ENCODE measurements around the gene TMEM9. TPM values are rescaled to one million over a fixed set of nuclear protein-coding genes. Genes with fewer than 3 reads are reported as not detected.

The TMEM9 gene
- total RNA-seq, 2 donors from 2014 or later: 145 to 156 TPM

DNA sequence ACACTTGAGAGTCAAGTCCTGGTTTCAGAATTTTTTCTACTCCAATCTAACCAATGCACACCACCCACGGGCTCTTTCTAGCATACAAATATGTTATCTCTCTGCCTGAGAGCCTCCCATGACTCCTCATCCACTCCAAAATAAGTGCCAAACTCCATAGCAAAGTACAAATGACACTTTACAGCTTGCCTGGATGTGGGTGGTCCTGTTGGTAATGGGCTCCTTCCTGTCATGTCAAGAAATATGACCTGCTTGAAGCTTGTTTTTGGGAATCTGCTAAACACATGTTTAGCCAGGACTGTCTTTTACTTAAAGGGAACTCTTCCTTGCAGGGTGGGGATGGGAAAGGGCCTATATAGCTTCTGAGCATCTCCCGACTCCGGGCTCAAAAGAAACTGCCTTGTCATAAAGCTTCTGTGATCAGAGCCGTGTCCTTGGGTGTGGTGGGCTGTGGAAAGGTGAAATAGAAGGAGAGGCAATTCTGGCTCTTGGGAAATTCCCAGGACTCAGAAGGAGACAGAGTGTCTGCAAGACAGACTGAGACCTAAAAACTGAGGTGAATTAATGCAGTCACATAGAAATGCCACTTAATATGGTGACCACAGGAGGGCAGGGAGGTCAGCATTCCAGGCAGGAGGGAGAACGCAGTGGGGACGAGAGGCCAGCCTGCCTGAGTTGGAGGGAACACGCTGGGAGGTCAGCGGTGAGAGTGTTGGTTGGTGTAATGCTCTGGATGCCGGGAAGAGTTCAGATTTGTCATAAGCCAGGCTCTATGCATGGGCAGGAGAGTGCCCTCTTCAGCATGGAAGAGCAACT is 30.2 kb upstream of the TMEM9 start:
- TF ChIP-seq, protein P1, sequence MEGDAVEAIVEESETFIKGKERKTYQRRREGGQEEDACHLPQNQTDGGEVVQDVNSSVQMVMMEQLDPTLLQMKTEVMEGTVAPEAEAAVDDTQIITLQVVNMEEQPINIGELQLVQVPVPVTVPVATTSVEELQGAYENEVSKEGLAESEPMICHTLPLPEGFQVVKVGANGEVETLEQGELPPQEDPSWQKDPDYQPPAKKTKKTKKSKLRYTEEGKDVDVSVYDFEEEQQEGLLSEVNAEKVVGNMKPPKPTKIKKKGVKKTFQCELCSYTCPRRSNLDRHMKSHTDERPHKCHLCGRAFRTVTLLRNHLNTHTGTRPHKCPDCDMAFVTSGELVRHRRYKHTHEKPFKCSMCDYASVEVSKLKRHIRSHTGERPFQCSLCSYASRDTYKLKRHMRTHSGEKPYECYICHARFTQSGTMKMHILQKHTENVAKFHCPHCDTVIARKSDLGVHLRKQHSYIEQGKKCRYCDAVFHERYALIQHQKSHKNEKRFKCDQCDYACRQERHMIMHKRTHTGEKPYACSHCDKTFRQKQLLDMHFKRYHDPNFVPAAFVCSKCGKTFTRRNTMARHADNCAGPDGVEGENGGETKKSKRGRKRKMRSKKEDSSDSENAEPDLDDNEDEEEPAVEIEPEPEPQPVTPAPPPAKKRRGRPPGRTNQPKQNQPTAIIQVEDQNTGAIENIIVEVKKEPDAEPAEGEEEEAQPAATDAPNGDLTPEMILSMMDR (conservative IDR thresholded peaks at IDR 0.05): peak; percentile 64
- Histone ChIP-seq H3K9me3 (ENCODE audit: control insufficient read depth, low read length) (no peaks in the 10 kb centered on the region), H3K36me3 (ENCODE audit: control insufficient read depth, insufficient read depth, low read length) (no peaks in the 10 kb centered on the region), H3K9ac (ENCODE audit: extremely low read depth, low read length, poor library complexity, severe bottlenecking) (no peak overlapping the region), H3K27ac (ENCODE audit: low read depth, low read length) (no peak overlapping the region), H3K4me1 (ENCODE audit: control insufficient read depth, insufficient read depth, low read length) (no peaks in the 10 kb centered on the region), H3K4me3 (ENCODE audit: low read length) (no peak overlapping the region), H3K27me3 (ENCODE audit: control insufficient read depth, insufficient read depth, low read length, poor library complexity, severe bottlenecking) (peaks cover 17% of the 10 kb centered on the region)
- H3K36me3 Mint-ChIP-seq (ENCODE audit: low read depth): no peaks in the 10 kb centered on the region
- no peaks in the 10 kb centered on the region for H3K9me3 Mint-ChIP-seq
- H3K4me1 Mint-ChIP-seq: peaks cover 13% of the 10 kb centered on the region
- no peak overlapping the region for H3K4me3 Mint-ChIP-seq
- peaks cover 21% of the 10 kb centered on the region for H3K27me3 Mint-ChIP-seq (ENCODE audit: insufficient read depth)
- peak; percentile 79 for DNase-seq
- H3K27ac Mint-ChIP-seq: no peak overlapping the region
- 47 to 58% methylated on average over 7 to 9 of the region's 9 CpGs for WGBS, 2 experiments (ENCODE audit: insufficient coverage in 1 of 2, insufficient read length in 1 of 2)

DNA sequence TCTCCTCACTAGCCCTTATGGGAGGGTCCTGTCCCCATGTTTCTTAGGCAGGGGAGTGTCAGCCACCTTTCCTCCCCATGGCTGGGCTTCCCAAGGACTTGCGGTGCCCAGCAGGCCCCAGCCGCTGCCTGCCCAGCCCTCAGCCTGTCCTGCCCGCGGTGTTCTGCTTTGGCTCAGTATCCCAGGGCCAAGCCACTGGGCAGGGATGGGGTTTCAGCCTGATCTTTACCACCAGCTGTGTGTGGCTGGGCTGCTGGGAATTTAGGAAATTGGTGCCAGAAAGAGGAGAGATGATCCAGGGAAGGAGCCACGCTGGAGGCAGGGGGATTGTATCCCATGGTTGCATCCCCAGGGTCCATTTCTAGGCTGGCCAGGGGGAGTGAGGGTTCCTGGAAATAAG is 29.5 kb upstream of the TMEM9 start:
- Histone ChIP-seq H3K27me3 (ENCODE audit: control insufficient read depth, insufficient read depth, low read length, poor library complexity, severe bottlenecking) (peaks cover 17% of the 10 kb centered on the region), H3K9ac (ENCODE audit: extremely low read depth, low read length, poor library complexity, severe bottlenecking) (no peak overlapping the region), H3K4me3 (ENCODE audit: low read length) (no peak overlapping the region), H3K9me3 (ENCODE audit: control insufficient read depth, low read length) (peaks cover 7% of the 10 kb centered on the region), H3K27ac (ENCODE audit: low read depth, low read length) (no peak overlapping the region), H3K36me3 (ENCODE audit: control insufficient read depth, insufficient read depth, low read length) (no peaks in the 10 kb centered on the region), H3K4me1 (ENCODE audit: control insufficient read depth, insufficient read depth, low read length) (no peaks in the 10 kb centered on the region)
- Mint-ChIP-seq H3K27ac (no peak overlapping the region), H3K9me3 (peaks cover 7% of the 10 kb centered on the region), H3K4me1 (peaks cover 8% of the 10 kb centered on the region), H3K4me3 (no peak overlapping the region), H3K27me3 (ENCODE audit: insufficient read depth) (peaks cover 24% of the 10 kb centered on the region), H3K36me3 (ENCODE audit: low read depth) (no peaks in the 10 kb centered on the region)
- TF ChIP-seq, protein P1 (conservative IDR thresholded peaks at IDR 0.05): no peak
- no peak for DNase-seq
- 96% methylated on average over 5 of the region's 5 CpGs; no CpG with 5 or more reads in 1 of the 2 experiments for WGBS, 2 experiments (ENCODE audit: insufficient coverage in 1 of 2, insufficient read length in 1 of 2)

DNA sequence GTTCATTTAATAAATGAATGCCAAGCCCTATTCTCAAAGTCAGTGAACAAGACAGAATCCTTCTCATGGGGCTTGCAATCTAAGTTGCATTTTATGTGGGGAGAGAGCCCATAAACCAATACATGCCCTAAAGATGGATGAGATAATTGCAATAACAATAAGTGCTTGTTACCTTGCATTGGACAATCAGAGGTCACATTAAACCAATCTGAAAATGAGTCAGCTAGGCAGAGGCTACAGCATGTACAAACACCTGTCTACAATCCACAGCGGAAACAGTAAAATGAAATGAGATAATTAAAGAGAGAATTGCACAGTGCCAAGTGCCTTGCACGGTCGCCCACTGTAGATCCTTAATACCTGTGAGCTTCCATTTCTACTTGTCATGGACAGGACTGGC is 28.9 kb upstream of the TMEM9 start:
- WGBS, 2 experiments (ENCODE audit: insufficient coverage in 1 of 2, insufficient read length in 1 of 2): 84 to 90% methylated on average over 3 of the region's 3 CpGs

More for the DNA sequence above, 28.9 kb upstream of the TMEM9 start:
- Mint-ChIP-seq H3K36me3 (ENCODE audit: low read depth) (no peaks in the 10 kb centered on the region), H3K9me3 (peaks cover 11% of the 10 kb centered on the region), H3K4me3 (no peak overlapping the region), H3K27ac (no peak overlapping the region), H3K27me3 (ENCODE audit: insufficient read depth) (peaks cover 24% of the 10 kb centered on the region), H3K4me1 (peaks cover 8% of the 10 kb centered on the region)
- no peak for DNase-seq
- H3K27me3 ChIP-seq (ENCODE audit: control insufficient read depth, insufficient read depth, low read length, poor library complexity, severe bottlenecking): peaks cover 17% of the 10 kb centered on the region
- no peaks in the 10 kb centered on the region for H3K36me3 ChIP-seq (ENCODE audit: control insufficient read depth, insufficient read depth, low read length)
- no peaks in the 10 kb centered on the region for H3K4me1 ChIP-seq (ENCODE audit: control insufficient read depth, insufficient read depth, low read length)
- H3K4me3 ChIP-seq (ENCODE audit: low read length): no peak overlapping the region
- no peak overlapping the region for H3K27ac ChIP-seq (ENCODE audit: low read depth, low read length)
- H3K9me3 ChIP-seq (ENCODE audit: control insufficient read depth, low read length): peaks cover 8% of the 10 kb centered on the region
- no peak overlapping the region for H3K9ac ChIP-seq (ENCODE audit: extremely low read depth, low read length, poor library complexity, severe bottlenecking)
- TF ChIP-seq, protein P1 (conservative IDR thresholded peaks at IDR 0.05): no peak

Data from endodermal cell (in vitro differentiated cells).